Gastroesophageal sphincter (tissue), 4 donors: ENCODE data around the gene RFPL2. TPM values are rescaled to one million over a fixed set of nuclear protein-coding genes. Genes with fewer than 3 reads are reported as not detected.

ENCODE experiments used
- ATAC-seq: fragments of 150-250 bp; one replicate; pipeline ENCODE4 v1.9.1; 2016; ENCODE audit warnings: mild to moderate bottlenecking, moderate library complexity
- H3K27ac ChIP-seq, 4 donors: fragments of 200-600 bp; sonication (generic) in 3 of 4; 1 replicate in 3 of 4; 2 replicates in 1 of 4; pipeline ENCODE4 v1.5.1; 2016 to 2019
- H3K27me3 ChIP-seq: fragments of 200-600 bp; sonication (generic); one replicate; pipeline ENCODE4 v1.5.1; 2019
- H3K36me3 ChIP-seq, 2 donors: fragments of 200-600 bp; sonication (generic); one replicate each; pipeline ENCODE4 v1.5.1; 2019; ENCODE audit warnings: control low read depth in 1 of 2
- H3K4me1 ChIP-seq, 3 donors: fragments of 200-600 bp; sonication (generic); 1 replicate in 2 of 3; 2 replicates in 1 of 3; pipeline ENCODE4 v1.5.1; 2016 to 2019; ENCODE audit warnings: control low read depth in 2 of 3
- H3K4me3 ChIP-seq, 2 donors: fragments of 200-600 bp; sonication (generic); one replicate each; pipeline ENCODE4 v1.5.1; 2019; ENCODE audit warnings: mild to moderate bottlenecking in 1 of 2, moderate library complexity in 1 of 2
- H3K9me3 ChIP-seq, 3 donors: fragments of 200-600 bp; sonication (generic); one replicate each; pipeline ENCODE4 v1.5.1; 2017 to 2019; ENCODE audit warnings: control low read depth in 2 of 3
- CTCF ChIP-seq, 4 experiments: fragments of 200-600 bp in 2 of 4; fragments of 450-650 bp in 2 of 4; sonication (generic) in 1 of 4; IDR thresholded peaks; one replicate each; pipeline ENCODE4 v1.5.1; 2017 to 2019; ENCODE audit warnings: antibody characterized with exemption in 4 of 4, mild to moderate bottlenecking in 2 of 4, moderate library complexity in 2 of 4
- EP300 ChIP-seq: sonication (generic); formaldehyde crosslinking; IDR thresholded peaks from one replicate; pipeline ENCODE4 v1.6.1; 2017; ENCODE audit warnings: antibody characterized with exemption, mild to moderate bottlenecking
- POLR2A ChIP-seq, 2 donors: fragments of 450-650 bp; IDR thresholded peaks; one replicate each; pipeline ENCODE4 v1.6.1; 2017; ENCODE audit warnings: antibody characterized with exemption in 2 of 2, mild to moderate bottlenecking in 2 of 2, moderate library complexity in 1 of 2
- POLR2AphosphoS5 ChIP-seq: sonication (generic); formaldehyde crosslinking; IDR thresholded peaks from one replicate; pipeline ENCODE4 v1.6.1; 2017; ENCODE audit warnings: antibody characterized with exemption
- WGBS, 2 donors: methylation state at CpG; one replicate each; pipeline ENCODE4 v1.1.5; 2018; ENCODE audit warnings: low coverage in 1 of 2; 5-methylcytosine and 5-hydroxymethylcytosine counted together
- total RNA-seq, 4 donors: library from RNA; depleted of rRNA; stranded (reverse); fragments of >200 nt; gene quantifications; one replicate each; pipeline ENCODE4 v1.1.0, GENCODE V29; 2016

The RFPL2 gene
- total RNA-seq, 4 donors from 2014 or later = 0.15 TPM; not detected in 3

- no peak for ATAC-seq
- TF ChIP-seq EP300 (no peak), POLR2AphosphoS5 (no peak), POLR2A (IDR thresholded peaks at IDR 0.05) (no peak), CTCF (IDR thresholded peaks at IDR 0.05) (no peak)
- Histone ChIP-seq H3K4me1 (no peaks in the 10 kb centered on the region), H3K4me3 (no peak overlapping the region), H3K27ac (no peak overlapping the region), H3K36me3 (no peaks in the 10 kb centered on the region), H3K9me3 (no peaks in the 10 kb centered on the region), H3K27me3 (peaks cover 5% of the 10 kb centered on the region)
- 94 to 100% methylated on average over 1 of the region's 1 CpG for WGBS, 2 donors
Measured at GRCh38 chr22:32244547-32244946, 39.7 kb upstream of the RFPL2 start.

- whole genome bisulfite sequencing, 2 donors = 60 to 64% methylated on average over 2 of the region's 2 CpGs
- Histone ChIP-seq H3K36me3 (no peaks in the 10 kb centered on the region), H3K27me3 (peaks cover 16% of the 10 kb centered on the region), H3K4me1 (no peaks in the 10 kb centered on the region), H3K4me3 (no peak overlapping the region), H3K9me3 (no peaks in the 10 kb centered on the region), H3K27ac (no peak overlapping the region)
- no peak for TF ChIP-seq CTCF (IDR thresholded peaks at IDR 0.05)
- no peak for TF ChIP-seq POLR2A (IDR thresholded peaks at IDR 0.05)
- TF ChIP-seq EP300 = no peak
- TF ChIP-seq POLR2AphosphoS5 = no peak
- ATAC-seq = no peak
Measured at GRCh38 chr22:32240461-32240860, 35.6 kb upstream of the RFPL2 start.

GRCh38 chr22:32237906-32238305, 33.0 kb upstream of the RFPL2 start:
- Histone ChIP-seq H3K27ac (no peak overlapping the region), H3K36me3 (no peaks in the 10 kb centered on the region), H3K27me3 (peaks cover 26% of the 10 kb centered on the region), H3K9me3 (no peaks in the 10 kb centered on the region), H3K4me3 (no peak overlapping the region), H3K4me1 (no peaks in the 10 kb centered on the region)
- WGBS, 2 donors = 80 to 100% methylated on average over 1 of the region's 1 CpG
- no peak for ATAC-seq
- TF ChIP-seq POLR2A (IDR thresholded peaks at IDR 0.05) (no peak), CTCF (IDR thresholded peaks at IDR 0.05) (no peak)

GRCh38 chr22:32236970-32237369, 32.1 kb upstream of the RFPL2 start:
- Histone ChIP-seq H3K36me3 (no peaks in the 10 kb centered on the region), H3K9me3 (no peaks in the 10 kb centered on the region), H3K27me3 (peaks cover 26% of the 10 kb centered on the region), H3K27ac (no peak overlapping the region), H3K4me3 (no peak overlapping the region), H3K4me1 (no peaks in the 10 kb centered on the region)
- no peak for ATAC-seq
- TF ChIP-seq POLR2AphosphoS5 (no peak), EP300 (no peak), CTCF (IDR thresholded peaks at IDR 0.05) (no peak), POLR2A (IDR thresholded peaks at IDR 0.05) (no peak)
- WGBS, 2 donors = 23 to 56% methylated on average over 3 to 4 of the region's 8 CpGs

- Histone ChIP-seq H3K4me3 (no peak overlapping the region), H3K4me1 (no peaks in the 10 kb centered on the region)
- WGBS, 2 donors = 58 to 72% methylated on average over 2 to 5 of the region's 5 CpGs
Measured at GRCh38 chr22:32233091-32233490, 28.2 kb upstream of the RFPL2 start.

More at GRCh38 chr22:32233091-32233490, 28.2 kb upstream of the RFPL2 start:
- Histone ChIP-seq H3K27ac (no peak overlapping the region), H3K27me3 (peaks cover 20% of the 10 kb centered on the region), H3K9me3 (no peaks in the 10 kb centered on the region), H3K36me3 (no peaks in the 10 kb centered on the region)
- ATAC-seq = no peak
- no peak for TF ChIP-seq EP300
- no peak for TF ChIP-seq POLR2AphosphoS5
- no peak for TF ChIP-seq CTCF (IDR thresholded peaks at IDR 0.05)
- TF ChIP-seq POLR2A (IDR thresholded peaks at IDR 0.05) = no peak
